ENCODE measurements around the gene C16orf46.
"Not testable (repeated sequence)": the region's sequence is repeated elsewhere in the genome, so short reads cannot be mapped to it uniquely, and the experiment has no call there.

Gene C16orf46, protein sequence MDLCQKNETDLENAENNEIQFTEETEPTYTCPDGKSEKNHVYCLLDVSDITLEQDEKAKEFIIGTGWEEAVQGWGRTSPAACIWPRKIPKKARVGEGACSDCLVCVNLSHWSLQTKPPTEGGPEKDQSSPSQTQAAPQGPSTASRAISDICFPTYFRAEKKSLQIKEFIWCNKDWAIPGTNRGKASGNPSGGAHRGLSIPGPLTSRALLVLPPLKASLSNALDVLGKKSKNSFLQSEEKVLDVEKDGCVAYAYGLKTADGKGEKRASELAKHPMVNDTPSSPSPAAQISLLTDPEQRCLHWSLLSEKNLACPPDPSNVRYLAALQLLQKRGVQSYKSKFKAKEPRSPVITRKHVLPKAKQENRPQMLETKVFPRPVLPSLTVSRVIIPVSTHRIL

DNA sequence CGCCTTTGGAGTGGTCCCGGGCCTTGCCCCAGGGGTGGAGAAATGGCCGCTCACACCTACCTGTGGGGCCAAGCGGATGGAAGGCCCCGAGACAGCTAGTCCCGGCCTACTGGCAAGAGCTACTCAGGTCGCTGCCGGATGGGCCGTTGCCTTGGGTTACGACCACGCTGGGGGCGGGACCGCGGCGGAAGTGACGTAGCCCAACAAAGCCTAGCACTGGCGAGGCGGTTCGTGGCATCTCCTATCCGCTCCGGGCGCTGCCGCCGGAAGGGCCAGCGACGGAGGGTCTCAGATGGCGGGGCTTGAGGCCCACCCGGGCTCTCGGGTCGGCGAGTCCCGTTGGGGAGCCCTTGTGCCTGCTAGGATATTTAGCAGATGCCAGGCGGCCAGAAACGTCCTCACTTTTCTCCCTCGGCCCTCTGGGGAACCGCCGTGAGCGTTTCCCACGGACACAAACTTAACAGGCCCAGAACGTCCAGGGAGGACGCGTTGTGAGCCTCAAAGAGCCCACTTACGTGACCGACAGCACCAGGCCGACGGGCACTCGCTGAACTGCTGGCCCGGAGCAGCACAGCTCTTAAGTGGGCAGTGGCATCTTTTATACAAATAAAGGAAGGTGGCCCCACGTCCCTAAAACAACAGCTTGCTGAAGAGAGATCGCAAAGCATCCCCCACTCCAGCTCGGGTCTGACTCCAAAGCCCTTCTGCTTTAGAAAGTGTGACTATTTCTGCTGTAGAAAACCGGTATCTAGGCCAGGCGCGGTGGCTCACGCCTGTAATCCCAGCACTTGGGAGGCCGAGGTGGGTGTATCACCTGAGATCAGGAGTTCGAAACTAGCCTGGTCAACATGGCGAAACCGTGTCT lies at the start of gene C16orf46:
TSS of gene C16orf46 (minus strand) at position 163 of the 865 bp plus-strand sequence. CDS start 13,283 bp downstream, outside the sequence.
- peak; percentile 64 for DNase-seq

DNA sequence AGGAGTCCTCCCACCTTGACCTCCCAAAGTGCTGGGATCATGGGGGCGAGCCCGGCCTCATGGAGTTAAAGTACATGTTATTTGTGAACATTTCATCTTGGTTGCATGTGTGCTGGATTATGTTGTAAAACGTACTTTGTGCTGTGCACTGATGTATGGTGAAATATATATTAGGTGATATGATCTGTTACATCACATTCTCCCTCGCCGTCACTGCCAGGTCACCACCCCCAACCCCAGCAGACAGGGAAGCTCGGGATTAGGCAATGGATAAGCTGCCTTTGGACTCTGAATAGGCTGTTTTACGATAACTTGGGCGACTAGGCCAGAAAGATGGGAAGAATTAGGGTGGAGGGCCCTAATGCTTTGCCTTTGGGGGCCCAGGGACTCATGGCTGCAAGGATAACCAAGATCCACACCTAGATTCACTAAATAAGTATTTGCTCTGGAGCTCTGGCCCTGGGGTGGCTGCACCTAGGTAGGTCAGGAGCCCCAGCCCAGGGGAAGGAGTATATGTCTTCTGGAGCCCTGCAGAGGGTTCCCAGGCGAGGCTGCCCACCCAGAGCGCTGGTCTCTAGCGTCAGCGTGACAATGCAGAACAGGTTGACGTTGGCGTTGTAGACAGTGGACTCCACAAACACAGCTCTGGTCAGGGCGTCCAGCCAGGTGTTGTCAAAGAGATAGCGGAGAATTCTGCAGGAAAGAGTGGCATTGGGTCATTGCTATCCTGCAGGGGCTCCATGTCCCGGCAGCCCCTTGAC lies 46.2 kb upstream of the C16orf46 start:
- DNase-seq = no peak

DNA sequence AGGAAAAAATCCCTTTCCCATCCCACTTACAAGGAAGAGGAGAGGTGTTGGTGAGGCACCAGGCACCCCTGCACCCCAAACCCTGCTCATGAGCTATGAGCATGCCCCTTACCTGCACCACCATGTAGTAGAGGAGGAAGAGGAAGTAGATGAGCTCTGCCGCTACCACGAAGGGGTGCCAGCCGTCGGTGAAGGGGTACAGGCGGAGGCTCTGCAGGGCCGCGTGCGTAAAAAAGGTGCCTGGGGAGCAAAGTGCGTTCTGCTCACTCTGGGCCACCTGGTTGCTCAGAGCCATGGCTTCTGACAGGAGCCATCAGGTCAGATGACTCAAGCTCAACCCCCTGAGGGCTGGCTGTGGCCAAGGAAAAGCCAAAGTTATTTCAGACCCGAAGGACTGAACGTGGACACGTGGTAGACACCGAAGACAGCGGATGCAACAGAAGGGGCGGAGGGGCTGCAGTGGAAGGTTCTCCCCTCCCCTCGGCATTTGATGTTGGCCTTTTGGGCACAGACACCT lies 44.5 kb upstream of the C16orf46 start:
- no peak for DNase-seq

DNA sequence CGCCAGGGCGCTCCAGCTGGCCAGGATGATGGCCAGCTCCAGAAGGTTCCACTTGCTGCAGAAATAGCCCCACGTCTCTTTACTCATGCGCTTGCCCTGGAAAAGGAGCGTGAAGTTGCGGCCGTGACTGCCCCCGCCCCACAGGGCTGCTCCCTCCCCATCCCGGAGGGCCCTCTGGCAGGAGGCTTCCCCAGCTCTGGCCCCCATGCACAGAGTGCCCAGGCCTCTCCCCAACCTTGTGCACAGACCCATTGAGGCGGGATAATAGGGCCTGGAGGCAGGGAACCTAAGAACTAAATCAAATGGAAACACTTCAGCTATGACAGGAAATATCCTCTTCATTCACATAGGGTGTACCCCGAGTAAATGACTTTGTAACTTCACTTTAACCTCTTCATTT lies 40.4 kb upstream of the C16orf46 start:
- no peak for DNase-seq

DNA sequence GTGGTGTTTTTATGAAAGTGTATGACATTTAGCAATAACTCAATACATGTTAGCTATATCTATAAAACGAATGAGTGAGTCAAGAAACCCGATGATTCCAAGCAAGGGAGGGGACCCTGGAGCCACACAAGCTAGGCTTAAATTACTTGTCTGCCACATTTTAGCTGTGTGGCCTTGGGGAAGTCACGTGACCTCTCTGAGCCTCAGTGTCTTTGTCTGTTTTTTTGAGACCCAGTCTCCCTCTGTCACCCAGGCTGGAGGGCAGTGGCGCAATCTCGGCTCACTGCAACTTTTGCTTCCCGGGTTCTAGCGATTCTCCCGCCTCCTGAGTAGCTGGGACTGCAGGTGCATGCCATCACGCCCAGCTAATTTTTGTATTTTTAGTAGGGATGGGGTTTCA lies 39.2 kb upstream of the C16orf46 start:
- DNase-seq = no peak

DNA sequence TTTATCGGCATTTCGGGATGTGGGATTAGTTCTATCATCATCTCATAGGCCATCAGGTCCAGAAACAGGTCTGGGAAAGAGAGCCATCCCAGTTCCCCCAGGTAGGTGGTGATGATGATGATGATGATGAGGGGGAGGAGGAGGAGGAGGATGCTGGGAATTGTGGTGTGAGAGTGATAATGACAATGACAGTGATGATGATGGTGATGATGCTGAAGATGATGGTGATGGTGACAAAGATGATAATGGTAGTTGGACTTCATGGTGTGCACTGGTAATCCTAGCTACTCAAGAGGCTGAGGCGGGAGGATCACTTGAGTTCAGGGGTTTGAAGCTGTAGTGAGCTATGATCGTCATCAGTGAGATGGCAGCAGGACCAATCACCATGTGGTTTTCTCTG lies 35.4 kb upstream of the C16orf46 start:
- no peak for DNase-seq

DNA sequence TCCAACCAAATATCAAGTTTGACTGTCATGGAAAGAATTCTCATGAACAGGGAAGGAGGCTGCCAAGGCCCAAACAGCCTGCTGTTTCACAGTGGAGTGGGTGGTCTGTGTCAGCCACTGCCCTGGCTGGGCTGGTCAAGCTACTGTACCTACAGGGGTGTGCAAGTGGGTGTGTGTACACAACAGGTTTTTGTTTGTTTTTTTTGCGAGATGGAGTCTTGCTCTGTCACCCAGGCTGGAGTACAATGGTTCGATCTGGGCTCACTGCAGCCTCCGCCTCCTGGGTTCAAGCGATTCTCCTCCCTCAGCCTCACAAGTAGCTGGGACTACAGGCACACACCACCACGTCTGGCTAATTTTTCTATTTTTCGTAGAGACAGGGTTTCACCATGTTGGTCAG lies 32.2 kb upstream of the C16orf46 start:
- DNase-seq = not testable (repeated sequence)

DNA sequence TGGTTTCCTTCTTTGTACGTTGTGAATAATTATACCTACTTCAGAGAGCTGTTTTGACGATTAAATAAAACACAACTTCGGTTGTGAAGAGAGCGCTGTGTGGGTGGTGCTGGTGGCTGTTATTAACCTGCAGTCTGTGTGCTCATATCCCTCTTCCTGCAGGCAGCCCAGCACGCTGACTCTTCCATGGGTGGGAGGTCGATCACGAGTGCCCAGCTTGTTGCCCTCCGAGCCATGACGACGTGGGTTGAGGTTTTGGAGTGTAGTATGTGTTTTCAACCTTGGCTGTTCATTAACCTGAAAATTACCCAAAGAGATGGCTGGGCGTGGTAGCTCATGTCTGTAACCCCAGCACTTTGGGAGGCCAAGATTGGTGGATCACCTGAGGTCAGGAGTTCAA lies 30.5 kb upstream of the C16orf46 start:
- DNase-seq = no peak

DNA sequence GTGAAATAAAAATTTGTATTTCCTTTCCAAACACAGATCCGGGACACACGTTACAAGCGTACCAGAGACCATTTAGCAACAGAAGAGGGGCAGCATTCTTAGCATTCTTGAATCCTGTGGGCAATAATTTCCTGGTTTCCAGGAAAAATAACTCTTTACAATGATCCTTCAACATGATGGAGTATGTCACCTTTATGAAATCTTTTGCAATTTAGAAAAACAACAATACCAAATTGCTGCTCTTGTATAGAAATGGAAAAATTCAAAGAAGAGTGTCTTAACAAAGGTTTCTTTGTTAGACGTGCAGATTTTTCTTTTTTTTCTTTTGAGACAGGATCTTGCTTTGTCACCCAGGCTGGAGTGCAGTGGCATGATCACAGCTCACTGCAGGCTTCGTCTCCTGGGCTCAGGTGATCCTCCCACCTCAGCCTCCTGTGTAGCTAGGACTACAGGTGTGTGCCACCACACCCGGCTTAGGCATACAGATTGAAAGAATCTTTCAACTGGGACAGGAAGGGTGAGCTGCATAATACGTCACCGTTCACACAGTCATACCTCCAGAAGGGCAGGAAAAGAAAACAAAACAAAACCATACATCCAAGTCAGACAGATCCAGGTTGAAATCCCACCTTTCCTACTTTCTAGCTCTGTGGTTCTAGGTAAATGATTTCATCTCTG lies 29.9 kb upstream of the C16orf46 start:
- DNase-seq = no peak

DNA sequence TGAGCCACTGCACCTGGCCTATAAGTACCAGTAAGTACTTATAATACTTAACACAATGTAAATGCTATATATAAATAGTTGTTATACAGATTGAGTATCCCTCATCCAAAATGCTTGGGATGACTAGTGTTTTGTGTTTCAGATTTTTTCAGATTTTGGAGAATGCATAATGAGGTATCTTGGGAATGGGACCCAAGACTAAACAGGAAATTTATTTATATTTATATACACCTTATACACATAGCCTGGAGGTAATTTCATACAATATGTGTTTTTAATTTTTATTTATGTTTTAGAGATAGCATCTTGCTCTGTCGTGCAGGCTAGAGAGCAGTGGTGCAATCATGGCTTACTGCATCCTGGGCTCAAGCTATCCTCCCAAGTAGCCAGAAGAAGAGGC lies 28.9 kb upstream of the C16orf46 start:
- no peak for DNase-seq

DNA sequence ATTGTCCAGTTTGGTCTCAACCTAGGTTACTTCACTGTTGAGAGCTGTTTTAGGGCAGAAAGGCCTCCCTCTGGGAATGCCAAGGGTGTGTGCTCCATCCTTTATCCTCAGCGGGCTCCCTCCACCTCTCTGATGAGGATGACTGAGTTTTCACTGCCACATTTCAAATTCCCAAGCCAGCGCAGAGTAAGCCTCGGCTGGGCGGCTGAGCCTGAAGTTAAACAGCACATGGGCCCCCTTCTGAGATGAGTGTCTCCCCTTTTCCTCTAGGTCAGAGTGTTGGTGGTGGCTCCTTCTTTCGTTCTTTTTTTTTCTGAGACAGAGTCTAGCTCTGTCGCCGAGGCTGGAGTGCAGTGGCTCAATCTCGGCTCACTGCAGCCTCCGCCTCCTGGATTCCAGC lies 24.7 kb upstream of the C16orf46 start:
- no peak for DNase-seq

DNA sequence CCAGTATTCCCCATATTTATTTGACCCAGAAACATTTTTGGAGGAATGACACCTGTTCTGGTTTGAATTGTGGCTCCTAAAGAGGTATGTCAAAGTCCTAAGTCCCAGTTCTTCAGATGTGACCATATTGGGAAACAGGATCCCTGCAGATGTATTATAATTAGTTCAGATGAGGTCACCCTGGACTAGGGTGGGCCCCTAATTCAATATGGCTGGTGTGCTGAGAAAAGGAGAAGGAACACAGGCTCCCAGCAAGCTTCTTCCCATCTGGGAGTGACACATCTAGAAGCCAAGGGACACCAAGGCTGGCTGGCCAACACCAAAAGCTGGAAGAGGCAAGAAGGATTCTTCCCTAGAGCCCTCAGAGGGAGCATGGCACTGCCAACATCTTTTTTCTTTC lies 22.9 kb upstream of the C16orf46 start:
- no peak for DNase-seq

DNA sequence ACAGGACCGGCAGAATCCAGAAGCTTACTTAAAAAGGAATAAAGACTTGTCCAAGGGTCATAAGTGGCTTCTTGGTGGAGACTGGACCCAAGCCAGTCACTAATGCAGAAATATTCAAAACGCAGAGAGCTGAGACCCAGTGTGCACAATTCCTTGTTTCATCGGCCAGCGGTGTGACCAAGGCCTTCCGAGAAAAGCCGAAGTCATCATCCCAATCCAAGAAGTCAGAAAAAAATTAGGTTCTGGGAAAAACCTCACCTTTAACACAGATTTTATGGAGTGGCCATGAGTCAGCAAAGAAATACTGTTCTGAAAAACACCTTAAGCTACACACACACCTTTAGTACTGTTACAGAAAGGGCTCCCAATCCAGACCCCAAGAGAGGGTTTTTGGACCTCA lies 20.2 kb upstream of the C16orf46 start:
- no peak for DNase-seq

DNA sequence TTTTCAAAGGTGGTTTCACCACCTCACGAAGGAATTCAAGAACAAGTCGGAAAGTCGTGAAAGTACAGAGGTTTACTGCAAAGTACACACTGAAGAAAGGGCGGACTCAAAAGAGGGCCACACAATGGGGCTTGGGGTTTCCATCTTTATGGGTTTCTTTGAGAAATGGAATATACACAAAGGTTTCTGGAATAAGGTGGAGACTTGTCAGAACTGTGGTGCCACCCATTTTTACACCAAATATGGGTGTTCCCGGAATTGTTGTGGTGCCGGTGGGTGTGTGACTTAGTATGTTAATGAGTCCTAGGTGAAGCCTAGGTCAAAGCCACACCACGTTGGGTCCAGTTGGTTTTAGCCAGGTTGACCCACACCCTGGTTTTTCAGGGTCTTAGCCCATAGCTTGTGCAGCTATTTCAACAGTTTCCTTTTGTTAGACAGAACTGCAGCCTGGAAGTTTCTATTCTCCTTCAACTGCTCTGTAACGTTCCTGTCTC lies 19.7 kb upstream of the C16orf46 start:
- no peak for DNase-seq

DNA sequence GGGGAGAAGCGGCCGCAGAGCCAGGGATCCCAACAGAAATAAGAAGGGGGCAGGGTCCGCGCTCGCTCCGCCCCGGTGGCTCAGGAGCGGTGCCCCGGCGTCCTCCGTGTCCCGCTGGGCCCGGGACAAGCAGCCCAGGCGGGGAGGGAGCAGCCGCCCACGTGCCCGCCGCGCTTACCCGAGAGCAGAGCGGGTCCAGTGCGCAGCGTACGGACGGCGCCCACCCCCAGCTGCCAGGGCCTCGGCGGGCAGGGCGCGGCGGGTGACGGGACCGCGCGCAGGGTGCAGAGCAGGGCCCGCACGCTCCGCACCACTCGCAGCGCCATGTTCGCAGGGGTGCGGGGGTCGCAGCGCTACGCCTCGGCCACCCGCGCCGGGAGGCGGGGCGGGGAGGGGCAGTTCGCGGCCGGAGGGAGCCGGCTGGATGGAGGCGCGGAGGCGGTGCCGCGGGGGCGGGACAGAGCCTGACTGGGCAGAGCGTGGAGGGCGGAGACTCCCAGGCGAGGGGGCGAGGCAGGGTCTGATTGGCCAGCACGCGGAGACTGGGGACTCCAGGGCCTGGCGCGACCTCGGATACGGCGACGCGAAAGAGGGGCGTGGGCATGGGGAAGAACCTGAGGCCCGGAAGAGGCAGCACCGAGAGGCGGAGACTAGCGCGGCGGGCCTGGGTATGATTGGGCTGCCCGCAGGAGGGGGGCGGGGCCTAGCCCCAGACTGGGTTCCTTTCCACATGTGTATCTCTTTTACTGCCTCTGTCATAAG lies 19.1 kb upstream of the C16orf46 start, which contains the start of gene GCSH:
TSS of gene GCSH (minus strand) at position 443 of the 762 bp plus-strand sequence. CDS start at position 326, 117 bp downstream.
- DNase-seq = peak; percentile 91

DNA sequence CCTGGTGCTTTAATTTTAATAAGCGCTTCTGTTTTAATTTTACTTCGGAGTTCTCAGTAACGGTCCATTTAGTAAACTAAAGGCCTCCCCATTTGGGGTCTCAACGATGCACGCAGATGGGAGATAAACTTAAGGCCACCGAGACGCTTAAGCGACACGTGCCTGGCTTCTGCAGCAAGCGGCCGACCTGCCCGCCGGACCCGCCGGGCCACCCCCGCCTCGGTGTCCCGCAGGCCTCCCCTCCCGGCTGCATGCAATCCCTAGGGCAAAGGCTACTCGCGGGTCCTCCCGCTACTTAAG lies 18.6 kb upstream of the C16orf46 start:
- DNase-seq = no peak

DNA sequence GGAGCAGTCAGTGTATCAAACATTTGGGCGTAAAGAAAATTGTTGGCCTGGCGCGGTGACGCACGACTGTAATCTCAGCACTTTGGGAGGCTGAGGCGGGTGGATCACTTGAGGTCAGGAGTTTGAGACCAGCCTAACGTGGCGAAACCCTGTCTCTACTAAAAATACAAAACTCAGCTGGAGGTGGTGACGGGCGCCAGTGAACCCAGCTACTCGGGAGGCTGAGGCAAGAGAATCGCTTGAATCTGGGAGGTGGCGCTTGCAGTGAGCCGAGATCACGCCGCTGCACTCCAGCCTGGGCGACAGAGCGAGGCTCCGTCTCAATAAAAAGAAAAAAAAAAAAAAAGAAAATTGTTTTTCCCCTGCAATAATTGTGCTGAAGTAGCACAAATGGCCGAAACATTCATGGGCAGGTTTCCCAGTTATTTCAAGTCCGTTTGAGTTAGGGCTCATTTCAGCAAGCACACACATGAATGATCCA lies 17.8 kb upstream of the C16orf46 start:
- no peak for DNase-seq

DNA sequence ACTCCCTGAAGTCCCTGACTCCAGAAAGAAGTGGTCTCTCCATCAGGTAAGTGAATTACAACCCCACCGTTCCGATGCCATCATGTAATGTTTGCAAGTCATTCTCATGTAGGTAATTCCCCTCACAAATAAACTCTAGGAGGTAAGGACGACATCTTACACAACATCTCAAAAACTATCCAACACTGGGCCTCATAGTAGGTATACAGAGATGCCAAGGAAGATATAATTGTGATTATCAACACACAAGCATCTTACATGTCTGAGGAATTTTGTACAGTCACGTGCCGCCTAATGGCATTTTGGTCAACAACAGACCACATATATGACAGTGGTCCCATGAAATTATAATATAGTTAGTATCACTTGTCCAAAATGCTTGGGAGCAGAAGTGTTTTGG lies 11.8 kb upstream of the C16orf46 start:
- no peak for DNase-seq

DNA sequence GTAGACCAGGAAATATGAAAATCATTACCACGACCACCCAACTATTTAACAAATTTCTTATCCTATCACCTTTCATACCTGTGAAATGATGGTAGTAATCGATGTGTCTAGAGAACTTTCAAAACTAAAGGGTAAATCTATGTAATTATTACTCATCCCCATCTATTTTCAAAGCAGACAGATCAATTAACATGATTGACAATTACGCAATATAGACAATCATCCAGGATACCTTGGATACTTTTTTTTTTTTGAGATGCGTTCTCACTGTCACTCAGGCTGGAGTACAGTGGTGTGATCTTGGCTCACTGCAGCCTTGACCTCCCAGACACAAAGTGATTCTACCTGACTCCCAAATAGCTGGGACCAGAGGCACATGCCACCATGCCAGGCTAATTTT lies 4.0 kb upstream of the C16orf46 start:
- no peak for DNase-seq

DNA sequence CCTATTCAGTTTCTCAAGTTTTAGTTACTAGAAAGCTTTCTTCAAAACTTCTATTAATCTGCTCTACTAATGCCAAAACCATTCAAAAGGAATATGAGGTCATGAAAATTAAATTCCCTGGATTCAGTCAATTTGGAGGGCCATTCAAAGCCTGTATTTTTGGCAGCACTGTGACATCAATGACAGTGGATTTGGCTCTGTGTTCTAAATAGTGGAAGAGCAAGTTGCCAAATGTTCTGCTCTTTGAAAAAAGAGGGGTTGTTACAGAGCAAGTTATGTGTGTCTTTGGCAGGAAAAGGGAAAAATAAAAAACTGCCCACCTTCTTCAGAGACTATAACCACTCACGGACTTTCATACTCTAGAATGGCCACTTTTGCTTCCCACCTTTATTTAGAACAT lies 3.2 kb upstream of the C16orf46 start:
- DNase-seq = peak; percentile 14

DNA sequence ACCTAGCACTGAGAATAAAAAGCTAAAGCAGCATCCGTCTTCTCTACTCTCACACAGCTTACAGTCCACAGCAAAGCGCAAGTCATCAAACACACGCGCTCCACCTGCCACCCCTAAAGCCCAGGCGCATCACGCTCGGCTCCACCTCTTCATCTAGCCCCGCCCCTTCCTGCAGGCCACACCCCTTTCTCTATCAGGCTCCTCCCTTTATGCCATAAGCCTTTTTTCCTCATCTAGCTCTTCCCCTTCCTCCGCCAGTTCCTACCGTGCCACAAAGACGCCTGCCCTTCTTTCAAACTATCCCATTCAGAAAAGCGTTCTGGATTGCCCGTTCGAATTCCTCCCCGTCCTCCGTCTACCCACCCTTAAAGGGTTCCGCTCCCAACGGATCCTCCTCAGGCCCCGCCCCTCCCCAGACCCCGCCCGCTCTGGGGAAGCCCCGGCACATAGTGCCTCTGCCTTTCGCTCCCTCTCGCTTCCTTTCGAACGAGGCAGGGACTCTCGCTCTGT lies 417 bp downstream of the C16orf46 start:
- DNase-seq = peak; percentile 60

Data from NCI-H446 treated with DMSO at 0.1 percent for 48 hours (cell line).